Activated T-helper 17 cell treated with anti-CD3 and anti-CD28 coated beads, Interleukin-2, amount 50 U/mL, for 72 hours (primary cell): Measurements from ENCODE around the gene CFAP92. TPM values are rescaled to one million over a fixed set of nuclear protein-coding genes. Genes with fewer than 3 reads are reported as not detected.

Experiments
- ATAC-seq: fragments of 150-1000 bp; cut with Tn5 transposase; replicated peaks from 2 replicates; pipeline ENCODE4 v1.10.0; 2021; ENCODE audit warnings: mild to moderate bottlenecking, moderate library complexity
- H3K27ac Mint-ChIP-seq: one replicate; pipeline ENCODE4 v1.8.0; 2022; ENCODE audit warnings: mixed read lengths
- H3K27me3 Mint-ChIP-seq: one replicate; pipeline ENCODE4 v1.8.0; 2022; ENCODE audit warnings: mixed read lengths
- H3K36me3 Mint-ChIP-seq: one replicate; pipeline ENCODE4 v1.8.0; 2022; ENCODE audit warnings: low read depth, mild to moderate bottlenecking, mixed read lengths
- H3K4me1 Mint-ChIP-seq: one replicate; pipeline ENCODE4 v1.8.0; 2022; ENCODE audit warnings: mixed read lengths
- H3K4me3 Mint-ChIP-seq: one replicate; pipeline ENCODE4 v1.8.0; 2022; ENCODE audit warnings: mild to moderate bottlenecking, mixed read lengths
- H3K9me3 Mint-ChIP-seq: one replicate; pipeline ENCODE4 v1.8.0; 2022; ENCODE audit warnings: mixed read lengths
- total RNA-seq, 2 donors: library from RNA; stranded (reverse); gene quantifications; one replicate each; pipeline ENCODE4 v1.2.3, GENCODE V29; 2022

CFAP92 gene
- total RNA-seq, 2 donors from 2014 or later, result 0.50 TPM; not detected in 1

DNA sequence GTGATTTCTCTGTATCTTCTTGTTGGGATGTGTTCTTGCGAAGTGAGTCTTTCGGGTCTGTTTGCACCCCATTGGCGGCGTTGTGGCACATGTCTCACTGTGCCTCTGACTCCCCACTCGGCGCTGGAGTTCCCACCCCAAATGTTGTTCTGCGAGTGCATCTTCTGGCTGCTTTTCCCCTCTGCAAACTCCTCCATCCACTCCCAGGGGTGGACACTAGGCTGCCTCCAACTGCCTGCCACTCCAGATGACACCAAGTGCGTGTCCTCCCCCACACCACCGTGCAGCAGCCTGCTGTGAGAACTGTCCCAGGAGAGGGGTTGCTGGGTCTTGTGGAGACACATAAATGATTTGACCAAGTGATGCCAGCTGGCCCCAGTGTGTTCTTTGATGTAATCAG lies 24.9 kb upstream of the CFAP92 start:
- Mint-ChIP-seq H3K27me3 (no peaks in the 10 kb centered on the region), H3K4me1 (peaks cover 15% of the 10 kb centered on the region), H3K27ac (peak overlapping the region; percentile 81), H3K9me3 (no peaks in the 10 kb centered on the region), H3K36me3 (no peaks in the 10 kb centered on the region), H3K4me3 (no peak overlapping the region)
- no peak for ATAC-seq

DNA sequence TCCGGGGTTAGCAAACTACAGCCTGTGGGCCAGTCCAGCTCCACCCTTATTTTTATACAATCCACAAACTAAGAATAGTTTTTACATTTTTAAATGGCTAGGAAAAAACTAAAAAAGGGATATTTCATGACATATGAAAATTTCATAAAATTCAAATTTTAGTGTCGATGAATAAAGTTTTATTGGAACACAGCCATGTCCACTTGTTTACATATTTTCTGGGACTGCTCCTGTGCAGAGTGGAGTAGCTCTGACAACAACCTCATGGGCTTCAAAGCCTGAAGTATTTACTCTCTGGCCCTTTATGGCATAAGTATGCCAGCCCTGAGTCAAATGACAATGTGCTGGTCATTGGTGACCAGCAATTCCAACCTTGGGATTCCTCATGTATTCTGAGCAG lies 24.4 kb upstream of the CFAP92 start:
- Mint-ChIP-seq H3K4me1 (peaks cover 15% of the 10 kb centered on the region), H3K4me3 (no peak overlapping the region)
- ATAC-seq, result no peak

DNA sequence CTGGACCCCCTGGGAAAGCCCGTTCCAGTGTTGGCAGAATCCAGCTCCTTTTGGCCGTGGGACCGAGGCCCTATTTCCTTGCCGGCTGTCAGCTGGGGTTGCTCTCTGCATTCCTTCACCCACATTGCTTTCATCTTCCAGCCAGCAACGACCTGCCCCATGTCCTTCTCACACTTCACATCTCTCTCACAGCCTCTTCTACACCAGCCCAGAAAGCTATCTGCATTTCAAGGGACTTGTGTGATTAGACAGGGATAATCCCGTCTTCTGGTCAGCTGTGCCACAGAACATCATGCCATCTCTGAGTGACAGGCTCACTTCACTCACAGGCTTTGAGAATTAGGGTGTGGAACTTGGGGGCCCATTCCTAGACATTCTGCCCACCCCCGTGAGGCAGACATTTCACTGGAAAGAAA lies 23.6 kb upstream of the CFAP92 start:
- H3K36me3 Mint-ChIP-seq, result no peaks in the 10 kb centered on the region
- H3K27ac Mint-ChIP-seq, result peak overlapping the region; percentile 95
- no peaks in the 10 kb centered on the region for H3K27me3 Mint-ChIP-seq
- peak overlapping the region; percentile 75 for H3K4me3 Mint-ChIP-seq
- ATAC-seq, result no peak
- no peaks in the 10 kb centered on the region for H3K9me3 Mint-ChIP-seq
- H3K4me1 Mint-ChIP-seq, result peaks cover 15% of the 10 kb centered on the region

More for the DNA sequence above, 24.4 kb upstream of the CFAP92 start:
- Mint-ChIP-seq H3K36me3 (no peaks in the 10 kb centered on the region), H3K9me3 (no peaks in the 10 kb centered on the region), H3K27ac (peak overlapping the region; percentile 81), H3K27me3 (no peaks in the 10 kb centered on the region)

DNA sequence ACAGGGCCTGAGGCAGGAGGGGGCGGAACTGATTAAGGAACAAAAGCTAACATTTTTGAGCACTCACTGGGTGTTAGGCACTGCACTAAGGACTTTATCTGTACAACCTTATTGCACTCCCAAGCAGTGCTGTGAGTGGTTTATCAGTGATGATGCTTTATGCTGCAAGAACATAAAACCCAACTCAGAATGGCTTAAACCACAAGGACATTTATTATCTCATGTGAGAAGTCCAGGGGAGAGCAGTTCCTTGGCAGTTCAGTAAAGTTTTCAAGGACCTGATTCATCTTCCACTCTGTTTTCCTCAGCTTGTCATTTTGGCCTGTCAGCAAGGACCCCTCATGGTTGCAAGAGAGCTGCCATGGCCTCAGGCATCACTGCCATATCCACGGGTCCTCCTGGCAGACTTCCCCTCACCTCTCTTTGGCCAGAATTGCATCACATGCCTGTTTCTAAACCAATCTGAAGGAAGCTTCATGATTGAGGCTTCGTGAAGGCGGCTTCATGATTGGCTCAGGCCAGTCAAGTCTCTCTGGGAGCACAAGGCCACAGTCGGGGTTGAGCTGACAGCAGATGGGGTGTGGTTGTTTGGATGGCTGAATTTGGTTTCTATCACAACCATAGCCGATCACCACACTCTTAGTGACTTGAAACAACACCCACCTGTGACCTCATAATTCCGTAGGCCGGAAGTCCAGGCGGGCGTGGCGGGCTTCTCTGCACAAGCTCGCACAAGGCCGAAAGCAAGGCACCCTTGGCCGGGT lies 23.0 kb upstream of the CFAP92 start:
- Mint-ChIP-seq H3K4me1 (peaks cover 15% of the 10 kb centered on the region), H3K36me3 (no peaks in the 10 kb centered on the region), H3K27me3 (no peaks in the 10 kb centered on the region), H3K9me3 (no peaks in the 10 kb centered on the region), H3K4me3 (peak overlapping the region; percentile 75), H3K27ac (peak overlapping the region; percentile 95)
- peak; percentile 68 for ATAC-seq

DNA sequence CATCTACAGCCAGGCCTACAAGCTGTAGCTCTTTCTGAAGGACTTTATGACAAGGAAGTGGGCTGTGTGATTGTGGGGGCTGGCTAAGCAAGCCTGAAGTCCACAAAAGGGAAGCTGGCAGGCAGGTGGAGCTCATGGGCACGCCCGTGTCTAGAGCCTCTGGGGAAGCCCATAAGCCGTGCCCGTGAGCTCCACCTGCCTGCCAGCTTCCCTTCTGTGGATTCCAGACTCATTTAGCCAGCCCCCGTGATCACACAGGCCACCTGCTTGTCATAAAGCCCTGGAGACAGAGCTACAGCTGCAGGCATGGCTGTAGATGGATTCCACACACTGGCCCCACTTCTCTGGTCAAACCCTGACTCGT lies 22.5 kb upstream of the CFAP92 start:
- peak; percentile 60 for ATAC-seq
- Mint-ChIP-seq H3K4me1 (peaks cover 15% of the 10 kb centered on the region), H3K27ac (peak overlapping the region; percentile 95), H3K27me3 (no peaks in the 10 kb centered on the region), H3K9me3 (no peaks in the 10 kb centered on the region), H3K4me3 (peak overlapping the region; percentile 75), H3K36me3 (no peaks in the 10 kb centered on the region)

DNA sequence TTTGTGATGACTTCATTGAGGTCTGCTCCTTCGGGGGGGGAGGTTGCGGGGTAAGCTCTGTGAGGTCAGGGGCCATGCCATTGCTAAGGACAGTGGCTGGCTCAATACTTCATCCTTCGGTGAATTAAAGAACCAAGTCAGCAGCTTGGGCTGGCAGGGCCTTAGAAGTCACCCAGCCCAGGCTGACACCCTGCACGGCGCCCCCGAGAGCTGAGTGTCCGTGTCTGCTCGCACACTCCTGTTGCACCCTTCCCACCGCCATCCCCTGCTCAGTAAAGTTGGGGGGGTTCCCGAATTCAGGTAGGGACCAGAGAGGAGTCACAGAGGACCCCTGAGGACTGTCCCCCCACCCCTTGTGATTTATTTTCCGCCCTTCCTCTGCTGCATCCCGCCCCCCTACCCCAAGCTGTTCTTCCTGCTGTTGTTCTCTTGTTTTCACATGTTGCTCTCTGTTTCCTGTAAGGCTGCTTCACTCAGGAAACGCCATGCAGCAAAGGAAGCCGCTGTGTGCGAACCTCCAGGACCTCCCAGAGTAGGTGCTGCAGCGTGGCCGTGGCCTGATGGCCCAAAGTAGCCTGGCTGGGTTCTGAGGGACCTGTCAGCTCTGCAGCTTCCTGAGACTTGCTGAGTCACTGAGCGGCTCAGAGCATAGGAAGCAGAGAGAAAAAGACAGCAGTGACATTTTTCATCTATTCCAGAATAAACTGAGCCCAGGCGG lies 21.7 kb upstream of the CFAP92 start:
- Mint-ChIP-seq H3K36me3 (no peaks in the 10 kb centered on the region), H3K27me3 (no peaks in the 10 kb centered on the region), H3K27ac (peak overlapping the region; percentile 95), H3K4me1 (peaks cover 15% of the 10 kb centered on the region), H3K9me3 (no peaks in the 10 kb centered on the region), H3K4me3 (peak overlapping the region; percentile 75)
- peak; percentile 68 for ATAC-seq

DNA sequence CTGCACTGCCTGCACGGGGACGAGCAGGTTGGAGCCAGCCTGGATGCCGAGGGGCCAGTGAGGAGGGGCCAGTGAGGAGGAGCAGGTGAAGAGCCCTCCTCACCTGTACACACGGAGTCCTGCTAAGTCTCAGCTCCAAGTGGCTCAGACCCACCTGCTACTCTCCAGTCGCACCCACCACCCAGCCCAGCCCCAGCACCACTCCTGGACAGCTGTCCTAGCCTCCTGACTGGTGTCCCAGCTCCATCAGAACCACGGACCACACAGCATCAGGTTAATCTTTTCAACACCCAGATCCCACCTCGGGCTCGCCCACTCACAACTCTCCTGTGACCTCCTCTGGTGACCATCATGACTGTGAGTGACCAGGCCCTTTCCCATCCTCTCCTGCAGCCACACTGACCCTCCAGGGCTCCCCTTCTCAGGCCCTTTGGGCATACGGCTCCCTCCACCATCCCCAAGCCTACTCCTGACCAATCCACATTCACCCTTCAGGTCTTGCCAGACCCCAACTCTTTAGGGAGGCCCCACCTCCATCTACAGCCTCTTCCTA lies 21.0 kb upstream of the CFAP92 start:
- ATAC-seq, result no peak
- Mint-ChIP-seq H3K27ac (peak overlapping the region; percentile 95), H3K9me3 (no peaks in the 10 kb centered on the region), H3K36me3 (no peaks in the 10 kb centered on the region), H3K4me3 (peak overlapping the region; percentile 75), H3K27me3 (no peaks in the 10 kb centered on the region), H3K4me1 (peaks cover 15% of the 10 kb centered on the region)

DNA sequence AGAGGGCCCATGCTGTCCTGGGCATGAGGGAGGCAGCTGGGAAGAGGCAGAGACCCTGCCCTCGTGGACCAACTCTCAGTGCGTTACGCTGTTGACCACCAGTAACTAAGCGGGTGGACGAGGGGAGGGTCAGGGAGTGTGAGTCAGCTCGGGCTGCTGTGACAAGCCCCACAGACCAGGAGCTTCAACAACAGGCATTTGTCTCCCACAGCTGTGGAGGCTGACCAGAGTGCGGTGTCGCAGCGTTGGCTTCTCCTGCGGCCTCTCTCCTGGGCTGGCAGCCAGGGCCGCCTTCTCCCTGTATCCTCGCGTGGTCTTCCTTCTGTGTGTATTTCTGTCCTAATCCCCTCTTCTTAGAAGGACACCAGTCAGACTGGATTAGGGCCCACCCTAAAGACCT lies 20.3 kb upstream of the CFAP92 start:
- no peak for ATAC-seq
- H3K36me3 Mint-ChIP-seq, result no peaks in the 10 kb centered on the region
- H3K27me3 Mint-ChIP-seq, result no peaks in the 10 kb centered on the region
- peaks cover 15% of the 10 kb centered on the region for H3K4me1 Mint-ChIP-seq
- peak overlapping the region; percentile 75 for H3K4me3 Mint-ChIP-seq
- H3K27ac Mint-ChIP-seq, result peak overlapping the region; percentile 95
- H3K9me3 Mint-ChIP-seq, result no peaks in the 10 kb centered on the region

DNA sequence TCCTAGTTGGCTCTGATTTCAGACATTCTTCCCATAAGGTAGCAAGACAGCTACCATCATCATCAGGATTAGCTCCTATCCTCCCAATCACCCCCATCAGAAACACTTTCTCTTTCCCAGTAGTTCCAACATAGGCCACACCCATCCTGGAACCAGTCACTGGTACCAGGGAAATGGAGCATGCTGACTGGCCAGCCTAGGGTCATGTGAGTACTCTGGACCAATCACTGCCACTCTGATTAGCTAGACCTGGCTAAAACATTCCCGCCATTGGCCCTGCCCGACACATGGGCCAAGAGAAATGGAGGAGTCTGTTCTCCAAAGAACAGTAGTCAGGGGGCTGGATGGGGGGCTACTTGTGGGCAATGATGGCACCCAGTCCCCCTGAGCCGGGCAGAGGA lies 19.6 kb upstream of the CFAP92 start:
- Mint-ChIP-seq H3K4me1 (peaks cover 11% of the 10 kb centered on the region), H3K27ac (no peak overlapping the region), H3K9me3 (no peaks in the 10 kb centered on the region), H3K36me3 (no peaks in the 10 kb centered on the region), H3K27me3 (no peaks in the 10 kb centered on the region), H3K4me3 (no peak overlapping the region)
- peak; percentile 25 for ATAC-seq

DNA sequence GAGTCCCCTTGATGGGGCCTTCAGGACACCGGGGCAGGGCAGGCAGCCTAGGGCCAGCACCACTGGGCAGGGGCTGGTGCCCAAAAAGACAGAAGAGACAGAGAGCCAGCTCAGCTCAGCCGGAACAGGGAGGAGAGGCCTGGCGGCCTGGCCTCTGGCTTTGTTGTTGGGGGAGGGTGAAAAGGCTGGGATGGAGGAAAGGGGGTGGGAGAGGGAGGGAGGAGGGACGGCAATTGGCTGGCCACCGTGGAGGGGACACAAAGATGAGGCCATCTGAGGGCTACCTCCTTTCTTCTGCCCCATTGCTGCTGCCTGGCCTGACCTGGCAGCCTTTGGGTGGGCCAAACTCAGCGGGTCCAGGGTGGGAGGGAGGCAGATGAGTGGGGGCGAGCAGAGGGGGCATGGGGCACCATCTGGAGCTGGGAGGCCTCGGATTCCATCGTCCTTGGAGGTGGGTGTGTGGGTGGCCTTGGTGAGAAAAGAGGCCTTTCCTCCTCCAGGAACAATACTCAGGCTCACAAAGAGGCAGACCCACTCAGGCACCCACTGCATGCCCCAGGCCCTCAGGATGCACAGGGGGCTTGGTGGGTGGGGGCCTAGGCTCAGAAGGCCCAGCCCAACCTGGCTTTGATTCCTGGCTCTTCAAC lies 16.6 kb upstream of the CFAP92 start:
- Mint-ChIP-seq H3K36me3 (no peaks in the 10 kb centered on the region), H3K27ac (no peak overlapping the region), H3K9me3 (no peaks in the 10 kb centered on the region), H3K4me1 (peaks cover 2% of the 10 kb centered on the region), H3K4me3 (no peak overlapping the region), H3K27me3 (no peaks in the 10 kb centered on the region)
- no peak for ATAC-seq

DNA sequence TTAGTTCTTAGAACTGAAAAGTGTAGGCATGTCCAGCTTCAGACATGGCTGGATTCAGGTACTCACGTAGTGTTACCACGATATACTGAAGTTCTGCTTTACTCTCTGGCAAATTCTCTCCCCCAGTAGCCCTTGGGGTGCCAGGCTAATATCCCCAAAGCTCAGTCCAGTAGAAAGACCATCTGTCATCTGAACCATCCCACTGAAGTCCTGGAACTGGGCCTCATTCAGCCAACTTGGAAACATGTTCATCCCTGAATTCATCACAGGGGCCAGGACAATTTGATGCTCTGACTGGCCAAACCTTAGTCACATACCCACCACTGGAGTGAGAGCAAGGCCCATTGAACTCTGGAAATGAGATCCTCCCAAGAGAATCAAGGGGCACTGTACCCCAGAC lies 15.4 kb upstream of the CFAP92 start:
- no peaks in the 10 kb centered on the region for H3K36me3 Mint-ChIP-seq
- no peak overlapping the region for H3K27ac Mint-ChIP-seq
- H3K4me1 Mint-ChIP-seq, result peaks cover 7% of the 10 kb centered on the region
- no peak overlapping the region for H3K4me3 Mint-ChIP-seq
- H3K9me3 Mint-ChIP-seq, result no peaks in the 10 kb centered on the region
- no peak for ATAC-seq
- H3K27me3 Mint-ChIP-seq, result peaks cover 3% of the 10 kb centered on the region

DNA sequence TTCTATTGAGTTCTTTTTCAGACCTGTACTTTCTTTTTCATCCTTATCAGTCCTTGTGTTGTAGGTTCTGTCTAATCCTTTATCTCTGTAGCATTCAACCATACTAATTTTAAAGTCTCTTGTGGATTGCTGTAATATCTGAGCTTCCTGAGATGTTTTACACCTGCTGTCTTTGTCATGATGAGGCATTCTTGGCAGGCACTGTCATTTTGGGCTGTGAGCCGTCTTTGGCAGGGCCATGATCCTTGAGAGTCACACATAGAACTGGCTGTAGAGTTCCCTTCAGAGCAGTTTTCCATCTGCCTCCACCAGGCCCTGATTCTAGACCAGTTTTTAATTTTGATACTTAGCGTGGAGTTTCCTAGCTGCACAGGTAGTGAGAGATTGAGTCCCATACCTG lies 13.9 kb upstream of the CFAP92 start:
- H3K27ac Mint-ChIP-seq, result no peak overlapping the region
- H3K36me3 Mint-ChIP-seq, result no peaks in the 10 kb centered on the region
- H3K27me3 Mint-ChIP-seq, result peaks cover 14% of the 10 kb centered on the region
- H3K4me1 Mint-ChIP-seq, result peaks cover 7% of the 10 kb centered on the region
- ATAC-seq, result no peak
- H3K9me3 Mint-ChIP-seq, result no peaks in the 10 kb centered on the region
- no peak overlapping the region for H3K4me3 Mint-ChIP-seq

DNA sequence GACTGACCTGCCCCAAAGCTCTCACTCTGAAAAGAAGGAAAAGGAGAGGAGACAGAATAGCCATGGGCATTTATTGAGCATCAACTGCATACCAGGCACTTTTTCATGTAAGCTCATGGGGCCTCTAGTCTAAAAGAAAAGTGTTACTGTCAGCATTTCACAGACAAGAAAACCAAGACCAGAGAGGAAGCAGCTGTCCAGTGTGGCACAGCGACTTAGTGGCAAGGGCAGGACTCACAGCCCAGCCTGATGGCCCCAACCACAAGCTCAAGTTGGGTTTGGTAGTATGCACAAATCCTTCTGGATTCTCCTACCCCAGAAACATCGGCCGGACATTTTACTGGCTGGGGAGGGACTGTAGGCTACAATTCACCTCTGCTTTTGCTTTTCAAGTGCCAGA lies 13.0 kb upstream of the CFAP92 start:
- peaks cover 14% of the 10 kb centered on the region for H3K4me1 Mint-ChIP-seq
- no peaks in the 10 kb centered on the region for H3K9me3 Mint-ChIP-seq
- H3K36me3 Mint-ChIP-seq, result no peaks in the 10 kb centered on the region
- H3K27me3 Mint-ChIP-seq, result peaks cover 21% of the 10 kb centered on the region
- ATAC-seq, result no peak
- no peak overlapping the region for H3K27ac Mint-ChIP-seq
- no peak overlapping the region for H3K4me3 Mint-ChIP-seq

DNA sequence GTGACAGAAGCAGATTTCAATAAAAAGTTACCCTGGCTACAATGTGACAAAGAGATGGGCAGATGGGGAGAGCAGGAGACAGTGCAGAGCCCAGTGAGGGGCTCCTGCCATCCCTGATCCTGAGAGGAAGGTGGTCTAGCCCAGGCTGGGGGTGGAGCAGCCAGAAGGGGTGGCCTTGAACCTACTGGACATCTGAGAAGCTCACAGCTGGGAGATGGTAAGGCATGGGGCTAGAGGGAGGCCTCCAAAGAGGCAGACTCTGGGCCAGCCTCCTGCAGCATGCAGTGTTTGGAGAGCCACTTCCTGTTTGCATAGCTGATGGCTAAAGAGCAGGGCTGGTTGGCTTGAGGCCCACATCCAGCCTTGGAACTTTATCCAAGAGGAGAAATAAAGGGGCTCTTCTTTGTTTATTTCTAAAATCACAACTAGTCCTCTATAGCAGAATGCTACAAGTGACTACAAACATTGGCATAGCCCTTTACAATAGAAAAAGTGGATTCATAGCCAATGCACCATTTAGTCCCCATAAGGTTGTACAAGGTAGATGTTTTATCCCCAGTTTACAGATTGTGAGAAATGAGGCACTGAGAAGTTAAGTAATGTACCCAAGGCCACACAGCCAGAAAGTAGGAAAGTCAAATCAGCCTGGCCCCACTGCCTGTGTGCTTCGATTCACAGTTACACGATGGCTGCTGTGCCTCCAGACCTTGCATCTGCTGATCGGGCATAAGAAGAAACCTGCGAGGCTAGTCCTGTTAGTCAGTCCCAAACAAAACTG lies 11.8 kb upstream of the CFAP92 start:
- Mint-ChIP-seq H3K27ac (no peak overlapping the region), H3K36me3 (no peaks in the 10 kb centered on the region), H3K4me1 (peaks cover 14% of the 10 kb centered on the region), H3K9me3 (no peaks in the 10 kb centered on the region), H3K27me3 (peaks cover 22% of the 10 kb centered on the region), H3K4me3 (no peak overlapping the region)
- no peak for ATAC-seq
